ENCODE measurements around the gene NTM. TPM values are rescaled to one million over a fixed set of nuclear protein-coding genes. Genes with fewer than 3 reads are reported as not detected.

NTM gene
- total and polyA plus RNA-seq, 7 donors = 0.07 to 1.1 (median 0.22) TPM; not detected in 2

GRCh38 chr11:131746201-131746600 is 375.8 kb downstream of the NTM start:
- 74 to 81% (median 78%) methylated on average over 12 of the region's 12 CpGs for WGBS, 3 donors
- no peaks in the 10 kb centered on the region for H3K4me1 ChIP-seq
- H3K4me3 ChIP-seq = no peak overlapping the region
- no peaks in the 10 kb centered on the region for H3K36me3 ChIP-seq (ENCODE audit: insufficient read depth in 1 of 2, low read depth in 1 of 2)
- no peak for DNase-seq
- no peaks in the 10 kb centered on the region for H3K9me3 ChIP-seq
- H3K27me3 ChIP-seq (ENCODE audit: insufficient read depth in 3 of 3, low read length in 2 of 3) = peaks cover 0 to 3% (median 0%) of the 10 kb centered on the region in 3 donors
- no peak overlapping the region for H3K27ac ChIP-seq
- intact Hi-C loops (cut with DNase I) = loop anchor here in 1 of 2 donors (5.0 to 10.0 kb wide), 2 partner anchors 379 to 1196 kb away; no protein-coding TSS in a partner anchor
- no peak for ATAC-seq
- TF ChIP-seq, protein P1, sequence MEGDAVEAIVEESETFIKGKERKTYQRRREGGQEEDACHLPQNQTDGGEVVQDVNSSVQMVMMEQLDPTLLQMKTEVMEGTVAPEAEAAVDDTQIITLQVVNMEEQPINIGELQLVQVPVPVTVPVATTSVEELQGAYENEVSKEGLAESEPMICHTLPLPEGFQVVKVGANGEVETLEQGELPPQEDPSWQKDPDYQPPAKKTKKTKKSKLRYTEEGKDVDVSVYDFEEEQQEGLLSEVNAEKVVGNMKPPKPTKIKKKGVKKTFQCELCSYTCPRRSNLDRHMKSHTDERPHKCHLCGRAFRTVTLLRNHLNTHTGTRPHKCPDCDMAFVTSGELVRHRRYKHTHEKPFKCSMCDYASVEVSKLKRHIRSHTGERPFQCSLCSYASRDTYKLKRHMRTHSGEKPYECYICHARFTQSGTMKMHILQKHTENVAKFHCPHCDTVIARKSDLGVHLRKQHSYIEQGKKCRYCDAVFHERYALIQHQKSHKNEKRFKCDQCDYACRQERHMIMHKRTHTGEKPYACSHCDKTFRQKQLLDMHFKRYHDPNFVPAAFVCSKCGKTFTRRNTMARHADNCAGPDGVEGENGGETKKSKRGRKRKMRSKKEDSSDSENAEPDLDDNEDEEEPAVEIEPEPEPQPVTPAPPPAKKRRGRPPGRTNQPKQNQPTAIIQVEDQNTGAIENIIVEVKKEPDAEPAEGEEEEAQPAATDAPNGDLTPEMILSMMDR (IDR thresholded peaks at IDR 0.05) = no peak

GRCh38 chr11:131748151-131749050 is 378.0 kb downstream of the NTM start:
- peak; percentile 47 to 55 for DNase-seq
- peak in 2 of 4 donors; percentile 54 to 58 for ATAC-seq
- H3K27me3 ChIP-seq (ENCODE audit: insufficient read depth in 3 of 3, low read length in 2 of 3) = peaks cover 0 to 3% (median 0%) of the 10 kb centered on the region in 3 donors
- H3K36me3 ChIP-seq (ENCODE audit: insufficient read depth in 1 of 2, low read depth in 1 of 2) = no peaks in the 10 kb centered on the region
- TF ChIP-seq, protein P1 (IDR thresholded peaks at IDR 0.05) = peak; percentile 61
- intact Hi-C loops (cut with DNase I) = loop anchor here in 1 of 2 donors (5.0 to 10.0 kb wide), 2 partner anchors 376 to 1194 kb away; no protein-coding TSS in a partner anchor
- no peaks in the 10 kb centered on the region for H3K4me1 ChIP-seq
- no peak overlapping the region for H3K4me3 ChIP-seq
- no peak overlapping the region for H3K27ac ChIP-seq
- WGBS, 3 donors = 17 to 21% (median 20%) methylated on average over 15 of the region's 15 CpGs
- H3K9me3 ChIP-seq = no peaks in the 10 kb centered on the region

DNA sequence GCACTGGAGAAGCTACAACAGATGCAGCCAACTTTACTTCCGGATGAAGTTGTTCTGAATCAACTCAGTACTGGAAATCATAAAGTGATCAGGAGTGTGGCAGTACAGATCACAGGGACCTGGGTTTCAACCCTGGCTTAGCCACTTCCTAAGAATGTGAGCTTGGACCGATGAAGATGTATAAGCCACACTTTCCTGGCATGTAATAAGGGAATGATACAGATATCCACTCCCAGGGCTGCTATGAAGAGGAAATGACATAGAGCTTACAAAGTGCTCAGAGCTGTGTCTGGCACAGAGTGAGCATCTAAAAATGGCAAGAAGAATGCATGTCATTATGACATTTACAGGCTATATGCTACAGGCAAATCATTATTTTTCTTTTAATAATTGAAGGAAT is 378.7 kb downstream of the NTM start:
- Histone ChIP-seq H3K27ac (no peak overlapping the region), H3K9me3 (no peaks in the 10 kb centered on the region), H3K4me1 (no peaks in the 10 kb centered on the region), H3K27me3 (ENCODE audit: insufficient read depth in 3 of 3, low read length in 2 of 3) (peaks cover 0 to 3% (median 0%) of the 10 kb centered on the region in 3 donors), H3K4me3 (no peak overlapping the region), H3K36me3 (ENCODE audit: insufficient read depth in 1 of 2, low read depth in 1 of 2) (no peaks in the 10 kb centered on the region)
- intact Hi-C loops (cut with DNase I) = loop anchor here in 1 of 2 donors (5.0 to 10.0 kb wide), 2 partner anchors 376 to 1193 kb away; no protein-coding TSS in a partner anchor
- 31 to 32% (median 32%) methylated on average over 2 of the region's 2 CpGs for WGBS, 3 donors
- no peak for ATAC-seq
- no peak for DNase-seq
- TF ChIP-seq, protein P1 (IDR thresholded peaks at IDR 0.05) = no peak

DNA sequence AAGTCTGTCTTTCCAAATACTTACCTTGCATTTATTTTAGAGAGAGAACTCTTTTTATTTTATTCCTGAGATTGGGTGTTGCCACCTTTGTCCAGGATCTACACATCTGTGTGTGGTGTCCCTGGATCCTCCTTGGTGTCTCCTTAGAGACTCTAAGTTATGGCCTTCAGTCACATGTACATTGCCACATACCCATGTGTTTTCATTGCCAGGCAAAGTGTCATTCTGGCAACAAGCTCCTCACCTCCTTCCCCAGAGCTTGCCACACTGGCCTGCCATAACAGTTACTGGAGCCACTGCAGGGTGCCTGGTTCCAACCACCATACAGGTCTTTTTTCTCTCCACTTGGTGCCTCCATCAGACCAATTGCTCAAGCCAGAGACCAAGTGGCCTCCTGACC is 379.7 kb downstream of the NTM start:
- Histone ChIP-seq H3K4me1 (no peaks in the 10 kb centered on the region), H3K9me3 (no peaks in the 10 kb centered on the region), H3K4me3 (no peak overlapping the region), H3K27me3 (ENCODE audit: insufficient read depth in 3 of 3, low read length in 2 of 3) (peaks cover 0 to 3% (median 0%) of the 10 kb centered on the region in 3 donors), H3K27ac (no peak overlapping the region), H3K36me3 (ENCODE audit: insufficient read depth in 1 of 2, low read depth in 1 of 2) (no peaks in the 10 kb centered on the region)
- DNase-seq (no peak), ATAC-seq (no peak)
- TF ChIP-seq, protein P1 (IDR thresholded peaks at IDR 0.05) = no peak
- intact Hi-C loops (cut with DNase I) = no loop called here

Data from psoas muscle (tissue), 8 donors.